WTC11 (cell line): ENCODE measurements around the gene MEGF11. TPM values are rescaled to one million over a fixed set of nuclear protein-coding genes. Genes with fewer than 3 reads are reported as not detected.

Experiments
- ATAC-seq: fragments of 200-7000 bp; cut with Tn5 transposase; 2 replicates; pipeline ENCODE4 v1.10.0; 2021; ENCODE audit warnings: mild to moderate bottlenecking, moderate library complexity
- CTCF ChIA-PET: fragments of 300-600 bp; sonication (Branson Sonifier 250); formaldehyde crosslinking; loops from one replicate; lab custom pipeline; 2021; ENCODE audit warnings: antibody characterized with exemption; lab: Charles Lee
- POLR2A ChIA-PET: fragments of 350-600 bp; sonication (Branson Sonifier 250); formaldehyde crosslinking; loops from one replicate; lab custom pipeline; 2021; ENCODE audit warnings: antibody characterized with exemption; lab: Charles Lee
- DNase-seq: peaks from one replicate; pipeline ENCODE4 v3.0.0; 2021; ENCODE audit warnings: low spot score
- H3K27ac Mint-ChIP-seq: 2 replicates; pipeline ENCODE4 v1.8.0; 2021; ENCODE audit warnings: mixed read lengths
- H3K27me3 Mint-ChIP-seq: 2 replicates; pipeline ENCODE4 v1.8.0; 2021; ENCODE audit warnings: low read depth, mild to moderate bottlenecking, moderate library complexity, mixed read lengths
- H3K36me3 Mint-ChIP-seq: 2 replicates; pipeline ENCODE4 v1.8.0; 2021; ENCODE audit warnings: mixed read lengths
- H3K4me1 Mint-ChIP-seq: 2 replicates; pipeline ENCODE4 v1.8.0; 2022; ENCODE audit warnings: mixed read lengths
- H3K4me3 Mint-ChIP-seq: 2 replicates; pipeline ENCODE4 v1.8.0; 2021; ENCODE audit warnings: mild to moderate bottlenecking, moderate library complexity, mixed read lengths
- H3K9me3 Mint-ChIP-seq: 2 replicates; pipeline ENCODE4 v1.8.0; 2021; ENCODE audit warnings: mixed read lengths
- ATF2 ChIP-seq: sonication (generic); formaldehyde crosslinking; IDR thresholded peaks from 2 replicates; pipeline ENCODE4 v1.8.1; 2022; ENCODE audit warnings: low read depth, missing genetic modification reagents, borderline replicate concordance
- CREM ChIP-seq: sonication (generic); formaldehyde crosslinking; IDR thresholded peaks from 2 replicates; pipeline ENCODE4 v1.8.1; 2022; ENCODE audit warnings: mild to moderate bottlenecking, missing genetic modification reagents, moderate library complexity
- ETV6 ChIP-seq: sonication (generic); formaldehyde crosslinking; IDR thresholded peaks from 2 replicates; pipeline ENCODE4 v1.8.1; 2022; ENCODE audit warnings: mild to moderate bottlenecking, missing genetic modification reagents
- GABPB1 ChIP-seq: sonication (generic); formaldehyde crosslinking; IDR thresholded peaks from 2 replicates; pipeline ENCODE4 v1.8.1; 2023; ENCODE audit warnings: mild to moderate bottlenecking, missing genetic modification reagents
- GRHL2 ChIP-seq: fragments of 250-450 bp; sonication (Bioruptor Pico); IDR thresholded peaks from 2 replicates; pipeline ENCODE4 v1.8.0; 2022; ENCODE audit warnings: mild to moderate bottlenecking, moderate library complexity; ENCODE audit not compliant: insufficient replicate concordance, severe bottlenecking
- IRF2 ChIP-seq: sonication (generic); formaldehyde crosslinking; IDR thresholded peaks from 2 replicates; pipeline ENCODE4 v1.8.0; 2022; ENCODE audit warnings: low read depth, missing genetic modification reagents, borderline replicate concordance
- NFATC4 ChIP-seq: fragments of 250-450 bp; sonication (Bioruptor Pico); IDR thresholded peaks from 2 replicates; pipeline ENCODE4 v1.9.0; 2021; ENCODE audit warnings: mild to moderate bottlenecking
- STAT6 ChIP-seq: sonication (generic); formaldehyde crosslinking; conservative IDR thresholded peaks from 2 replicates; pipeline ENCODE4 v1.8.1; 2023; ENCODE audit warnings: mild to moderate bottlenecking, low read depth, missing genetic modification reagents, moderate library complexity
- ZNF121 ChIP-seq: sonication (generic); formaldehyde crosslinking; IDR thresholded peaks from 2 replicates; pipeline ENCODE4 v1.8.0; 2023; ENCODE audit warnings: missing genetic modification reagents
- ZNF263 ChIP-seq: sonication (generic); formaldehyde crosslinking; IDR thresholded peaks from 2 replicates; pipeline ENCODE4 v1.8.1; 2022; ENCODE audit warnings: low read depth, mild to moderate bottlenecking, moderate library complexity, missing genetic modification reagents
- ZNF396 ChIP-seq: fragments of 250-450 bp; sonication (Bioruptor Pico); IDR thresholded peaks from 2 replicates; pipeline ENCODE4 v1.8.0; 2021; ENCODE audit warnings: mild to moderate bottlenecking, moderate library complexity, borderline replicate concordance
- total RNA-seq: library from RNA; stranded (reverse); gene quantifications from 3 replicates; pipeline ENCODE4 v1.2.3, GENCODE V29; 2021
- TF ChIP-seq, protein P1 (sequence below): fragments of 250-450 bp; sonication (Bioruptor Pico); IDR thresholded peaks from 2 replicates; pipeline ENCODE4 v1.9.0; 2021; ENCODE audit warnings: mild to moderate bottlenecking
- TF ChIP-seq, protein P2 (sequence below): sonication (generic); formaldehyde crosslinking; IDR thresholded peaks from 2 replicates; pipeline ENCODE4 v1.8.1; 2023; ENCODE audit warnings: mild to moderate bottlenecking, missing genetic modification reagents
- TF ChIP-seq, protein P3 (sequence below): fragments of 200-600 bp; IDR thresholded peaks from 2 replicates; pipeline ENCODE4 v1.8.0; 2022; ENCODE audit warnings: antibody characterized with exemption
- TF ChIP-seq, protein P4 (sequence below): sonication (generic); formaldehyde crosslinking; IDR thresholded peaks from 2 replicates; pipeline ENCODE4 v1.8.1; 2023; ENCODE audit warnings: mild to moderate bottlenecking, missing genetic modification reagents, moderate library complexity

The MEGF11 gene
- total RNA-seq, 1 experiment from 2014 or later = 3.3 TPM

GRCh38 chr15:66107070-66107469, 146.5 kb downstream of the MEGF11 start (continued):
- TF ChIP-seq GABPB1 (no peak), ZNF121 (CRISPR knock-in tag) (no peak), ATF2 (CRISPR knock-in tag) (no peak), ZNF396 (no peak), ZNF263 (CRISPR knock-in tag) (no peak), GRHL2 (no peak)
- TF ChIP-seq, protein P1, sequence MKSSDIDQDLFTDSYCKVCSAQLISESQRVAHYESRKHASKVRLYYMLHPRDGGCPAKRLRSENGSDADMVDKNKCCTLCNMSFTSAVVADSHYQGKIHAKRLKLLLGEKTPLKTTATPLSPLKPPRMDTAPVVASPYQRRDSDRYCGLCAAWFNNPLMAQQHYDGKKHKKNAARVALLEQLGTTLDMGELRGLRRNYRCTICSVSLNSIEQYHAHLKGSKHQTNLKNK (CRISPR knock-in tag) = no peak

DNA sequence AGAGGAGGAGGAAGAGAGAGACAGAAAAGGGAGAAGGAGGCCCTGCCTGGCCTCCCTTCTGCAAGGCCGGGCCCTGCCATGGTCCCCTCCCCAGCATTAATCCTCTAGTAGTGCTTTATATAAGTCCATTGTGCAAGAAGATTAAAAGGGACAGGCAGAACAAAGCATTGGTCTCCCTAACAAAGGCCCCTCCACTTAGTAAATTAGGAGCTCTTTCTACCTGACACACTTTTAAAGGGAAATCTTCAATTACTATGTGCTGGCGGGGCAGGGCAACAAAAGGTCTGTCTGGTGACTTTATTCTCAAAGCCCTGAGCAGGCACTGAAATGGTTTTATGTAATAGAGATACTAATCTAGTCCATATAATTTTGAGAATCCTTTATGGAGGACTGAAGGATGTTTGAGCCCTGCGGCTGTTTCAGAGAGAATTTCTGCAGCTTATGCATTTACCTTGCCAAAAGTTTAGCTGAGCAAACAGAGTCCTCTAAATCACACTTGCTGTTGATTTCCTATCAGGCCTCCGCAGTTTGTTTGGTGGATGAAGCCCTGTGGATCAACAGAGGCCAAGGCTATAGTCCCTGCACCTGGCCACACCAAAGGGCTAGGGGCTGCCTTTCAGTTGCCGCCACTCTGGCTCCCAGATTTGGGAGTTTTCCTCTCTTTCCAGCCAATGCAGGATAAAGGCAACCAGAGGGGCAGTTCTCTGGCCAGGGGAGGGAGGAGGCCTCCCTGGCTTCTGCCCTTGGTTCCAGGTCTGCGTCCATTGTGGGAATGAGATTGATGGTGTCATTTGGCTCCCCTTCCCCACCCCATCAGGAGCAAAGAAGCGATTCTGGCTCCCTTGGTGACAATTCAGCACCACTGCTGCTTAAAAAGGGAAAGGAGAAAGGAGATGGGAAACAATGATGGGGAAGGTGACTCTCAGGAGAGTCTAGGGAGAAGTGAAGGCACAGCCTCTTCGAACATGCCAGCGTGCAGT, 148.0 kb downstream of the MEGF11 start:
- H3K4me3 Mint-ChIP-seq = no peak overlapping the region
- H3K27ac Mint-ChIP-seq = no peak overlapping the region
- TF ChIP-seq ETV6 (CRISPR knock-in tag) (no peak), IRF2 (CRISPR knock-in tag) (no peak), GRHL2 (no peak), STAT6 (CRISPR knock-in tag) (no peak), NFATC4 (CRISPR knock-in tag) (no peak), CREM (no peak)
- TF ChIP-seq, protein P2, sequence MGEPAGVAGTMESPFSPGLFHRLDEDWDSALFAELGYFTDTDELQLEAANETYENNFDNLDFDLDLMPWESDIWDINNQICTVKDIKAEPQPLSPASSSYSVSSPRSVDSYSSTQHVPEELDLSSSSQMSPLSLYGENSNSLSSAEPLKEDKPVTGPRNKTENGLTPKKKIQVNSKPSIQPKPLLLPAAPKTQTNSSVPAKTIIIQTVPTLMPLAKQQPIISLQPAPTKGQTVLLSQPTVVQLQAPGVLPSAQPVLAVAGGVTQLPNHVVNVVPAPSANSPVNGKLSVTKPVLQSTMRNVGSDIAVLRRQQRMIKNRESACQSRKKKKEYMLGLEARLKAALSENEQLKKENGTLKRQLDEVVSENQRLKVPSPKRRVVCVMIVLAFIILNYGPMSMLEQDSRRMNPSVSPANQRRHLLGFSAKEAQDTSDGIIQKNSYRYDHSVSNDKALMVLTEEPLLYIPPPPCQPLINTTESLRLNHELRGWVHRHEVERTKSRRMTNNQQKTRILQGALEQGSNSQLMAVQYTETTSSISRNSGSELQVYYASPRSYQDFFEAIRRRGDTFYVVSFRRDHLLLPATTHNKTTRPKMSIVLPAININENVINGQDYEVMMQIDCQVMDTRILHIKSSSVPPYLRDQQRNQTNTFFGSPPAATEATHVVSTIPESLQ = no peak
- TF ChIP-seq, protein P3, sequence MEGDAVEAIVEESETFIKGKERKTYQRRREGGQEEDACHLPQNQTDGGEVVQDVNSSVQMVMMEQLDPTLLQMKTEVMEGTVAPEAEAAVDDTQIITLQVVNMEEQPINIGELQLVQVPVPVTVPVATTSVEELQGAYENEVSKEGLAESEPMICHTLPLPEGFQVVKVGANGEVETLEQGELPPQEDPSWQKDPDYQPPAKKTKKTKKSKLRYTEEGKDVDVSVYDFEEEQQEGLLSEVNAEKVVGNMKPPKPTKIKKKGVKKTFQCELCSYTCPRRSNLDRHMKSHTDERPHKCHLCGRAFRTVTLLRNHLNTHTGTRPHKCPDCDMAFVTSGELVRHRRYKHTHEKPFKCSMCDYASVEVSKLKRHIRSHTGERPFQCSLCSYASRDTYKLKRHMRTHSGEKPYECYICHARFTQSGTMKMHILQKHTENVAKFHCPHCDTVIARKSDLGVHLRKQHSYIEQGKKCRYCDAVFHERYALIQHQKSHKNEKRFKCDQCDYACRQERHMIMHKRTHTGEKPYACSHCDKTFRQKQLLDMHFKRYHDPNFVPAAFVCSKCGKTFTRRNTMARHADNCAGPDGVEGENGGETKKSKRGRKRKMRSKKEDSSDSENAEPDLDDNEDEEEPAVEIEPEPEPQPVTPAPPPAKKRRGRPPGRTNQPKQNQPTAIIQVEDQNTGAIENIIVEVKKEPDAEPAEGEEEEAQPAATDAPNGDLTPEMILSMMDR = no peak
- TF ChIP-seq, protein P4, sequence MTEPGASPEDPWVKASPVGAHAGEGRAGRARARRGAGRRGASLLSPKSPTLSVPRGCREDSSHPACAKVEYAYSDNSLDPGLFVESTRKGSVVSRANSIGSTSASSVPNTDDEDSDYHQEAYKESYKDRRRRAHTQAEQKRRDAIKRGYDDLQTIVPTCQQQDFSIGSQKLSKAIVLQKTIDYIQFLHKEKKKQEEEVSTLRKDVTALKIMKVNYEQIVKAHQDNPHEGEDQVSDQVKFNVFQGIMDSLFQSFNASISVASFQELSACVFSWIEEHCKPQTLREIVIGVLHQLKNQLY (CRISPR knock-in tag) = no peak
- H3K9me3 Mint-ChIP-seq = no peaks in the 10 kb centered on the region
- no peak for DNase-seq
- H3K27me3 Mint-ChIP-seq = no peaks in the 10 kb centered on the region
- CTCF ChIA-PET = no interaction called here
- no peak for ATAC-seq
- POLR2A ChIA-PET = no interaction called here
- no peaks in the 10 kb centered on the region for H3K36me3 Mint-ChIP-seq
- peaks cover 12% of the 10 kb centered on the region for H3K4me1 Mint-ChIP-seq
